ENCODE results near the gene SLC9B2. TPM values are rescaled to one million over a fixed set of nuclear protein-coding genes. Genes with fewer than 3 reads are reported as not detected.

The SLC9B2 gene
- total and polyA plus RNA-seq, 5 donors = 5.0 to 12.7 (median 8.5) TPM

GRCh38 chr4:103075894-103076746 is 441 bp downstream of the SLC9B2 start:
- DNase-seq (peak; percentile 84 to 94 (median 90)), ATAC-seq (peak; percentile 97)
- Histone ChIP-seq H3K9me3 (ENCODE audit: control insufficient read depth, low read length) (no peaks in the 10 kb centered on the region), H3K4me1 (ENCODE audit: control insufficient read depth, insufficient read depth, low read length) (no peaks in the 10 kb centered on the region), H3K4me3 (ENCODE audit: low read length) (peak overlapping the region; percentile 79), H3K27me3 (ENCODE audit: control insufficient read depth, insufficient read depth) (no peaks in the 10 kb centered on the region), H3K27ac (ENCODE audit: low read length) (peak overlapping the region; percentile 44)
- WGBS = under 1% methylated on average over 82 of the region's 82 CpGs
- intact Hi-C loops (cut with DNase I) = no loop called here

GRCh38 chr4:103075435-103075893 is 1.1 kb downstream of the SLC9B2 start:
- DNase-seq (no peak), ATAC-seq (no peak)
- no peaks in the 10 kb centered on the region for H3K9me3 ChIP-seq (ENCODE audit: control insufficient read depth, low read length)
- intact Hi-C loops (cut with DNase I) = no loop called here
- peak overlapping the region; percentile 79 for H3K4me3 ChIP-seq (ENCODE audit: low read length)
- H3K27me3 ChIP-seq (ENCODE audit: control insufficient read depth, insufficient read depth) = no peaks in the 10 kb centered on the region
- H3K27ac ChIP-seq (ENCODE audit: low read length) = no peak overlapping the region
- 14% methylated on average over 4 of the region's 4 CpGs for WGBS
- no peaks in the 10 kb centered on the region for H3K4me1 ChIP-seq (ENCODE audit: control insufficient read depth, insufficient read depth, low read length)

- intact Hi-C loops (cut with DNase I) = no loop called here
- H3K27me3 ChIP-seq (ENCODE audit: control insufficient read depth, insufficient read depth) = no peaks in the 10 kb centered on the region
- ATAC-seq (no peak), DNase-seq (no peak)
- H3K27ac ChIP-seq (ENCODE audit: low read length) = no peak overlapping the region
- no peak overlapping the region for H3K4me3 ChIP-seq (ENCODE audit: low read length)
- no peaks in the 10 kb centered on the region for H3K9me3 ChIP-seq (ENCODE audit: control insufficient read depth, low read length)
- 87% methylated on average over 9 of the region's 9 CpGs for WGBS
- no peaks in the 10 kb centered on the region for H3K4me1 ChIP-seq (ENCODE audit: control insufficient read depth, insufficient read depth, low read length)
Observed at GRCh38 chr4:103074744-103075434, 1.7 kb downstream of the SLC9B2 start.

GRCh38 chr4:103073792-103074438 is 2.6 kb downstream of the SLC9B2 start:
- Histone ChIP-seq H3K4me1 (ENCODE audit: control insufficient read depth, insufficient read depth, low read length) (no peaks in the 10 kb centered on the region), H3K9me3 (ENCODE audit: control insufficient read depth, low read length) (no peaks in the 10 kb centered on the region), H3K27ac (ENCODE audit: low read length) (no peak overlapping the region), H3K27me3 (ENCODE audit: control insufficient read depth, insufficient read depth) (no peaks in the 10 kb centered on the region), H3K4me3 (ENCODE audit: low read length) (no peak overlapping the region)
- intact Hi-C loops (cut with DNase I) = no loop called here
- WGBS = 100% methylated on average over 2 of the region's 2 CpGs
- ATAC-seq = no peak
- DNase-seq = no peak

GRCh38 chr4:103067841-103068547 is 8.6 kb downstream of the SLC9B2 start:
- H3K27ac ChIP-seq (ENCODE audit: low read length) = no peak overlapping the region
- no peak for DNase-seq
- H3K9me3 ChIP-seq (ENCODE audit: control insufficient read depth, low read length) = no peaks in the 10 kb centered on the region
- 90% methylated on average over 2 of the region's 2 CpGs for WGBS
- H3K4me3 ChIP-seq (ENCODE audit: low read length) = no peak overlapping the region
- H3K27me3 ChIP-seq (ENCODE audit: control insufficient read depth, insufficient read depth) = no peaks in the 10 kb centered on the region
- ATAC-seq = no peak
- intact Hi-C loops (cut with DNase I) = no loop called here
- no peaks in the 10 kb centered on the region for H3K4me1 ChIP-seq (ENCODE audit: control insufficient read depth, insufficient read depth, low read length)

- H3K4me1 ChIP-seq (ENCODE audit: control insufficient read depth, insufficient read depth, low read length) = no peaks in the 10 kb centered on the region
- over 99% methylated on average over 2 of the region's 2 CpGs for WGBS
- intact Hi-C loops (cut with DNase I) = no loop called here
- H3K27me3 ChIP-seq (ENCODE audit: control insufficient read depth, insufficient read depth) = no peaks in the 10 kb centered on the region
- H3K9me3 ChIP-seq (ENCODE audit: control insufficient read depth, low read length) = no peaks in the 10 kb centered on the region
- H3K4me3 ChIP-seq (ENCODE audit: low read length) = no peak overlapping the region
- H3K27ac ChIP-seq (ENCODE audit: low read length) = no peak overlapping the region
- DNase-seq (no peak), ATAC-seq (no peak)
Observed at GRCh38 chr4:103060453-103061148, 16.0 kb downstream of the SLC9B2 start.

GRCh38 chr4:103054030-103054429 is 22.5 kb downstream of the SLC9B2 start:
- Histone ChIP-seq H3K27ac (ENCODE audit: low read length) (no peak overlapping the region), H3K4me3 (ENCODE audit: low read length) (no peak overlapping the region), H3K4me1 (ENCODE audit: control insufficient read depth, insufficient read depth, low read length) (no peaks in the 10 kb centered on the region), H3K27me3 (ENCODE audit: control insufficient read depth, insufficient read depth) (no peaks in the 10 kb centered on the region), H3K9me3 (ENCODE audit: control insufficient read depth, low read length) (no peaks in the 10 kb centered on the region)
- peak in 1 of 3 donors; percentile 51 for DNase-seq
- intact Hi-C loops (cut with DNase I) = no loop called here
- 95% methylated on average over 3 of the region's 3 CpGs for WGBS
- no peak for ATAC-seq

GRCh38 chr4:103052779-103053178 is 23.8 kb downstream of the SLC9B2 start:
- Histone ChIP-seq H3K9me3 (ENCODE audit: control insufficient read depth, low read length) (no peaks in the 10 kb centered on the region), H3K4me1 (ENCODE audit: control insufficient read depth, insufficient read depth, low read length) (no peaks in the 10 kb centered on the region), H3K27ac (ENCODE audit: low read length) (no peak overlapping the region), H3K27me3 (ENCODE audit: control insufficient read depth, insufficient read depth) (no peaks in the 10 kb centered on the region), H3K4me3 (ENCODE audit: low read length) (no peak overlapping the region)
- intact Hi-C loops (cut with DNase I) = no loop called here
- ATAC-seq (no peak), DNase-seq (no peak)
- WGBS = 78% methylated on average over 3 of the region's 3 CpGs

- intact Hi-C loops (cut with DNase I) = no loop called here
- DNase-seq = no peak
- WGBS = 97% methylated on average over 3 of the region's 3 CpGs
- H3K4me1 ChIP-seq (ENCODE audit: control insufficient read depth, insufficient read depth, low read length) = no peaks in the 10 kb centered on the region
- H3K9me3 ChIP-seq (ENCODE audit: control insufficient read depth, low read length) = no peaks in the 10 kb centered on the region
- H3K4me3 ChIP-seq (ENCODE audit: low read length) = no peak overlapping the region
- no peak overlapping the region for H3K27ac ChIP-seq (ENCODE audit: low read length)
- ATAC-seq = no peak
- H3K27me3 ChIP-seq (ENCODE audit: control insufficient read depth, insufficient read depth) = no peaks in the 10 kb centered on the region
Observed at GRCh38 chr4:103052145-103052544, 24.4 kb downstream of the SLC9B2 start.

- no peak overlapping the region for H3K27ac ChIP-seq (ENCODE audit: low read length)
- intact Hi-C loops (cut with DNase I) = no loop called here
- DNase-seq = no peak
- 41% methylated on average over 2 of the region's 2 CpGs for WGBS
- no peaks in the 10 kb centered on the region for H3K27me3 ChIP-seq (ENCODE audit: control insufficient read depth, insufficient read depth)
- H3K4me3 ChIP-seq (ENCODE audit: low read length) = no peak overlapping the region
- H3K4me1 ChIP-seq (ENCODE audit: control insufficient read depth, insufficient read depth, low read length) = no peaks in the 10 kb centered on the region
- H3K9me3 ChIP-seq (ENCODE audit: control insufficient read depth, low read length) = no peaks in the 10 kb centered on the region
- no peak for ATAC-seq
Observed at GRCh38 chr4:103050736-103051436, 25.7 kb downstream of the SLC9B2 start.

Data from right cardiac atrium (tissue), 5 donors.